Measurements from ENCODE around the gene MEX3A.

- TF ChIP-seq CTCF (IDR thresholded peaks at IDR 0.05) (no peak), POLR2A (IDR thresholded peaks at IDR 0.05) (no peak)
Observed at GRCh38 chr1:156101880-156102279, 19.6 kb upstream of the MEX3A start.

All from esophagus squamous epithelium (tissue), 4 donors.